SH-SY5Y (cell line): ENCODE results near the gene SH3TC2.

ENCODE experiments used
- GATA2 ChIP-seq: IDR thresholded peaks from 2 replicates; pipeline ENCODE4 v1.6.1; 2011; ENCODE audit warnings: mild to moderate bottlenecking, low read depth, low read length
- GATA3 ChIP-seq: IDR thresholded peaks from 2 replicates; pipeline ENCODE4 v1.6.1; 2011; ENCODE audit warnings: low read depth, mild to moderate bottlenecking, low read length, moderate library complexity

- TF ChIP-seq GATA2 (no peak), GATA3 (no peak)
Measured at GRCh38 chr5:149056616-149057165, 6.2 kb downstream of the SH3TC2 start.
